Measurements from ENCODE around the gene TBX10.
"Not testable (repeated sequence)": the region's sequence is repeated elsewhere in the genome, so short reads cannot be mapped to it uniquely, and the experiment has no call there.

The TBX10 gene

DNA sequence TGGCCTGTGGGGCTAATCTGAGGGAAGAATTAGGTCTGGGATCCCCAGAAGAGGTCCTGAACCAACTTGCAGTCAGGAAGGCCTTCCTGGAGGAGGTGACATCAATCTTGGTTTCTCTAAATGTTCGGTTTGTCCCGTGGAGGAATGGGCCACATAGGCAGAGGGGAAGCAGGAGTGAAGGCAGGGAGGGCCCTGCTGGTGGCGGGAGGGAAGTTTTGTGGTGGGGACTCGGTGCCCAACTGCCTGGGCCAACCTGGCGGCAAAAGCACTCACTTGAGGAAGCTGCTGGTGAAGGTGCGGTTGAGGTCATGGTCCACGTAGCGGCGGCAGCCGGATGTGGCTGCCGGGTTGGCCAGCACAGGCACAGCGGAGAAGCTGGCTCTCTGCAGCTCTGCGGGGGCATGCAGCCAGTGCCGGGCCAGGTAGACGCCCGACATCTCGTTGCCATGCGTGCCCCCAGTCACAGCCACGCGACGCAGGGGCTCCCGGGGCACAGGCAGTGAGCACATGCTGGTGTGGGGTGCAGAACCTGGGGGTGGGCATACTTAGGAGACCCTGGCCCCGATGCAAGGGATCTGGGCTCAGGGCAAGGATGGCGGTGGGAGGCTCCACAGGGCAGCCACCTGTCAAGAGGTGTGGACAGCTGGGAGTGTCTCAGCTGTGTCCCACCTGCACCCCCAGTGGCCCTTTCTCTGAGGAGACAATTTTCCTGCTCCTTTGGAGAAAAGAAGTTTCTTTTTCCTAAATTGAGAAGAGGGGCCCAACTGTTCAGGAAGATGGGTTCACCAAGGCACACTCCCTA is 7.2 kb upstream of the TBX10 start:
- no peak for DNase-seq (ENCODE audit: low read depth in 2 of 3, low spot score in 2 of 3)

DNA sequence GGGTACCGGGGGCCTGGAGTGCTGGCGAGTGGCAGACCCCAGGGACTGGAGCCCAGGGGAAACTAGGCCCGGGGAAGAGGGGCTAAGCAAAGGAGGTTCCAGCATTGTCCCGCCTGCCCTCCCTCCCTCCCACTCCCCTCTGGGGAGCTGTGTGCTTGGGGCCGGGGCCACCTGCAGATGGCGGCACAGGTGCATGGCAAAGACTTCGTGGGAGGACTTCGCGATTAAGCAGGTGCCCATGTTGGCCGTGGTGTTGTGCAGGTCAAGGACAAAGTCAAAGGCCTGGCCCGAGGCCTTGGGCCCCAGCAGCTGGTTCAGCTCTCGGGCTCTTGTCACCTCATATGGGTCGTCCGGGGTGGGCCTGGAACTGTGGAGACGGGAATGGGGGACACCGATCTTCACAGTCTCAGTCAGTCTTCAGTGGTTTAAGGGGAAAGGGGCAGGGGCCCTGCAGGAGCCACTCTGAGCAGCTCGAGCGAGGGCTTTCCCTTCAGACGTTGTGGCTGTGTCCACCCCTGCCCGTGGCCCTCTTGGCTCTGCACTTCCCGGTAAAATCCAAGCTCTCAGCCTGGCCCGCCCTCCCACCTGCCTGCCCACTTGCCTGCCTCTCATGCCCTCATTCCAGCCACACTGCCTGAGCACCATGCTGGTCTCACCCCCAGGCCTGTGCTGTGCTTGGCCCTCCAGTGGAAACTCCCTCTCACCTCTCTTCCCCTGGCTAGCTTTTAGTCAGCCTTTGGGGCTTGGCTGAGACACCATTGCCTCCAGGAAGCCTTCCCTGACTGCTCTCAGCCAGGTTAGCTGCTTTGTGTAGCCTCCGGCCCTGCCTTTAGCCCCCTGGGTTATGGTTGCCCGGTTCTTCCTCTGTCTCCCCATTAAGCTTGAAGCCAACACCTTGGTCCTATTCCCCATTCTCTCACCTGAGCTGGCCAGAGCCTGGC is 6.2 kb upstream of the TBX10 start:
- no peak for DNase-seq (ENCODE audit: low read depth in 2 of 3, low spot score in 2 of 3)

DNA sequence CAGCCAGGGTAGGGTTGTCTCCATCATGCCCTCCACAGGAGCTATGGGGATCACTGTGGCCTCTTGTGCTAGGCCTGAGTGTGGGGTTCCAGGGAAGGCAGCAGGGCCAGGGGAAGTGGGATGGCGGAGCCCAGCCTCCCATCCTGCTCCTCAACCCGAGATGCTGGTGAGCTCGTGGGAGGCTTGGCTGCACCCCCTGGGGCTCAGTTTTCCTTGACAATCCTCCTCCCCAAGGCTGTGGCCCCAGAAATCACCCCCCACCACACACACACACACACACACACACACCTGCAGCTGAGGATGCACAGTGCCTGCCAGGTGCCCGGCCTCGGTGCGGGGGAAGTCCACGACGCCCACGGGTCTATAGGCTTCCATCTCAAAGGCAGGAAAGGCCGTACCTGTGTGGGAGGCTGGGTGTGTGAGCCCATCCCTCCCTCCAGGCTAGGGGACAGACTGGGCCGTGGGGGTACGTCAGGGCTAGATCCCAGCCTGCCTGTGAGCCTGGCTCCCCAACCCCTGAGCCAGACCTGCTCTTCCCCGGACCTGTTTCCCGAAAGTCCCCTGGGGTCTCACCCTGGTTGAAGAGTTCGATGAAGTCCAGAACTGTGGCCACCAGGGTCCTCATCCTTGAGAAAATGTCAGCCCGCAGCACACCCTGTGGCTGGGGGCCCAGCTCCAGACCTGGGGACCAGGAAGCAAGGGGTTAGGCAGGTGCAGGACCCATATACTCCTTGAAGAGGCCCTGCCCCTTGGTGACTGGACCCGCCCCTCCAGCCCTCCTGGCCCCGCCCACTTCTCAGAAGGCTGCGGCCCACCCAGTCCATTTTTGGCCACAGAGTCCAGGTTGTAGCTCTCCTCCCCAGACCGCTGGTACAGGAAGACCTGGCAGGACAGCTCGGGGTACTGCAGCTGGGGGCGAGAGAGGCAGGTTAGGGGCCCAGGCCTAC is 5.2 kb upstream of the TBX10 start:
- DNase-seq (ENCODE audit: low read depth in 2 of 3, low spot score in 2 of 3) = no peak

DNA sequence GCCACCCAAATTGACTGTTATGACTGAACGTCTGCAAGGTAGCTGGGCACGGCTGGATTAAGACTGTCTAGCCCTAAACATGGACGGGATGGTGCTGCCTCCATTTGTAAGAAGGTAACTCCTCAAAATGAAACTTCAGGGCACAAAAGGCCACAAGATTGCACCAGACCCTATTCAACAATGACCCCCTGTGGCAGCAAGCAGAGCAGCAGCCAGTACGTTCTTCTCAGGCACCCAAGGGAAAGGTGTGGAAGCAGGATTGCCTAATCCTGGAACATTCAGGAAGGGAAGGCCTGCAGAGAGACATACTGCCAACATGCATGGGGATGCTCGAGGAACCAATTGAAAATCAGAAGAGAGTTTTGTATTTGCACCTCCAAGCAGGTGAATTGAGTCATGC is 4.5 kb upstream of the TBX10 start:
- DNase-seq (ENCODE audit: low read depth in 2 of 3, low spot score in 2 of 3) = no peak

DNA sequence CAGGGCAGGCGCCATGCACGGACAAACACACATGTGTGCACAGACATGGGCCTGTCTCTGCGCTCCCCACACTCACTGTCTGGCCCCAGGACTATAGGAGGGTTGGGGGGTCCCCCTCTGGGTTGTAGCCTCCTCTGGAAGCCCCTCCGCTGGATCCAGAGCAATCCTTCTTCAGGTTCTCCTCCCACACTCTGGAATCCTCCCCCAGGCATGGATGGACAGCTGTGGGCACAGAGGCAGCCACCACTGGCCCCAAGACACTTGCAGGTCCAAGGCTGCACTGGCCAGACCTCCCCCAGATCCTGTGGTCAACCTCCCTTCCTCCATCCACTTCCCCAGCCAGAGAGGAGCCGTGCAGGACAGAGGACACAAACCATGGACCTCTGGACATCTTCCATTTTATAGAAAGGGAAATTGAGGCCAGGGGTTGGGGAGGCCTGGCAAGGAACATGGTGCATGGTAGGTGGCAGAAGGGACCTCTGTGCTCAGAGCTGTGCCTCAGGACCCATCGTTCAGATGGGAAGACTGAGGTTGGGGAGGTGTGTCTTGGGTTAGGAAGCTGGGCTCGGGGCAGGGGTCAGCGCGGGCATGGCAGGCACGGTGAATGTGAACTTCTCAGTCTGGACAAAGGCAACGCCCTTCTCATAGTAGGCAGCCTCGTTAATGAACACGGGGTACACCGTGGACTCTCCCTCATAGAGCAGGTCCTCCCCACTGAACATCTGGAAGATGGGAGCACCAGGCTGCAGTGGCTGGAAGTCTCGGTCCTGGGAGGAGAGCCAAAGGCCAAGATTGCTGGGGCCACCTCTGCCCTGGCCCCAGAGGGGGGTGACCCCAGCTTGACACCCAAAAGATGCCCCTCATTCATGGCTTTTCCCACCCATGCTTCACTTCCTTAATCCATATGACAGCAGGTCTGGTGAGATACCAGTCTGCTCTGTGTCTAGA is 2.9 kb upstream of the TBX10 start:
- no peak for DNase-seq (ENCODE audit: low read depth in 2 of 3, low spot score in 2 of 3)

DNA sequence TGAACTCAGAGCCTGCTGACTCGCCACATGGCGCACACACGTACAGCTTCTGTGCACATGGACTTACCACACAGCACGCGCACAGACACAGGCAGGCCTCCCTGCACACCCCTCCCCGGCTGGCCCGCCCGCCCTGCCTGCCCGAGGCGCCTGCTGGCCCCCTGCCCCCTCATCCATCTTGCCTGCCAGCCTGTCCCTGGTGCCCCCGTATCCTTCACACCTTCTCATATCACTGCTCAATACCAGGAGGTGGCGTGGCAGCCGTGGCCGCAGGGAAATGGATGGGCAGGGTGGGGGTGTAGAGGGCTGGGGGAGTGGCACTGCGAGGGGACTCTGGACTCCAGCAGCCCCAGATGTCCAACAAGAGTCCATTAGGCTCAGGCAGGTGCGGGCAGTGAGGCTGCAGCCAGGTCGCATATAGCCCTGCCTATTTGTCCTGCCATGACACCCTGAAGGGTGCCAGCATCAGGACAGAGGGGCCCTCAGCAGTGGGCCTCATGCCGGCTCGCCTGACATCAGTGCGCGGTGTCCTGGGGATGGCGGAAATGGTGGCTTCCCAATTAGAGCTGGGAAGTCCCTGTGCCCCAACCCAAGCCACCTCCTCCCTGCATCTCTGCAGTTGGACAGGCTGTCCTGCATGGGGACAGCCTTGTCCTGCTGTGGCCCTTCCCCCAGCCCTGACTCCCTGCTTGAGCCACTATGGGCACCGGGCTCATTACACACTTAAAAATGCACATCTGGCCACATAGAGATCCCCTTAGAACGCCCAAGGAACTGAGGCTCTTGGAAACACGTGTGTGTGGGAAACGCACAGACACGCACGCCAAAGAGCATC is 2.0 kb upstream of the TBX10 start:
- no peak for DNase-seq (ENCODE audit: low read depth in 2 of 3, low spot score in 2 of 3)

DNA sequence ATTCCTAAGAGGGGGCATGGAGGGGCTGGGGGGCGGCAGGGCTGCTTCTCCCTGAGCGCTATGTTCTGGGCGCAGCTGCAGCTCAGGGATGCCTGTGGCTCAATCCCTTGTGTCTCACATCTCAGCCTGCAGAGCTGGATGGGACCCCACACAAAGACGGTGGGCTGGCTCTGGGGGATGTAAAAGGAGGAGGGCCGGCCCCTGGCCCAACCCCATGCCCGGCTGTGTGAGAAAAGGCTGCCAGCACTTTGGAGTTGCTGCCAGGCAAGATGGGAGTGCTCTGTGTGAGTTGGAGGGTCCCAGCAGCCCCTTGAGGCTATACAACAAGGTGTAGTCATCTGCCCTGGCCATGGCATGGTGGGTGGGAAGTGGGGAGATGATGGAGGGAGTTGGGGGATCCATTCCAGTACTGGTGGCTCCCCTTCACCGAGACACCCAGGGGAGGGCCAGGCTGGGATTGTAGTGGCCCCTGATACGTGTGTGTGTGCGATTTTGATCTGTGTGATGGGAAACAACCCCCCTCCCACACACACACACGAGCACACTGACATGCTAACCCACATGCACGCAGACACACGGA is 1.3 kb upstream of the TBX10 start:
- DNase-seq (ENCODE audit: low read depth in 2 of 3, low spot score in 2 of 3) = no peak

DNA sequence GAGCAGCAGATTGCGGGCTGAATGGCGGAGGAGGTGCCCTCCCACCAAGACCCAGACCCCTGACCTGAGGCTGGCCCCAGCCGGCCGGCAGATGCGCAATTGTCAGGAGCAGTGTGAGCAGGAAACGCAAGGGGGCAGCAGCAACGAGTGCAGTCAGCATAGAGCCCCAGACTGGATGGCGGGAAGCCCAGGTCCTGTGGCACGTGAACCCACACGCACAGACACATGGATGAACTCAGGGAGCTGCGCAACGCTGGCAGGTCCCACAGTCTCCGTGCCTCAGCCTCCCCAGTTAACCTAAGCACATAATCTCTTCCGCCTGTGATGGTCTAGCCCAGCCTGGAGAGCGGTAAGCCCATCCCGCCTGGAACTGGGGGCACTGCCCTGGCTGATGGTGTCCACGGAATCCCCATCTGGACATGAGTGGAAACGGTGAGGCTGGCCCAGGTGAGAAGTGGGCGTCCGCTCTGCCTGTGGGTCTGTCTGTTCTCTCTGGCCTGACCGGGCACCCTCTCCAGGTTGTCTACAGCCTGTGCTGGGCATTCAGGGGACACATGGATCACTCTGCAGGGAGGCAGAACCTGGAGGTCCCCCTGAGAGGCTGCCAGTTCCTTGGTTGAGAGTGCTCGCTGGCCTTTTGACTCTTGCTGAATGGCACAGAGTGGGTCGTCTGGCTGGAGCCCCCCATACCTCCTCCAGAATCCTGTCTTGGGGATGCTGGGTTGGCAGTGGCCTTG is 626 bp upstream of the TBX10 start:
- no peak for DNase-seq (ENCODE audit: low read depth in 2 of 3, low spot score in 2 of 3)

DNA sequence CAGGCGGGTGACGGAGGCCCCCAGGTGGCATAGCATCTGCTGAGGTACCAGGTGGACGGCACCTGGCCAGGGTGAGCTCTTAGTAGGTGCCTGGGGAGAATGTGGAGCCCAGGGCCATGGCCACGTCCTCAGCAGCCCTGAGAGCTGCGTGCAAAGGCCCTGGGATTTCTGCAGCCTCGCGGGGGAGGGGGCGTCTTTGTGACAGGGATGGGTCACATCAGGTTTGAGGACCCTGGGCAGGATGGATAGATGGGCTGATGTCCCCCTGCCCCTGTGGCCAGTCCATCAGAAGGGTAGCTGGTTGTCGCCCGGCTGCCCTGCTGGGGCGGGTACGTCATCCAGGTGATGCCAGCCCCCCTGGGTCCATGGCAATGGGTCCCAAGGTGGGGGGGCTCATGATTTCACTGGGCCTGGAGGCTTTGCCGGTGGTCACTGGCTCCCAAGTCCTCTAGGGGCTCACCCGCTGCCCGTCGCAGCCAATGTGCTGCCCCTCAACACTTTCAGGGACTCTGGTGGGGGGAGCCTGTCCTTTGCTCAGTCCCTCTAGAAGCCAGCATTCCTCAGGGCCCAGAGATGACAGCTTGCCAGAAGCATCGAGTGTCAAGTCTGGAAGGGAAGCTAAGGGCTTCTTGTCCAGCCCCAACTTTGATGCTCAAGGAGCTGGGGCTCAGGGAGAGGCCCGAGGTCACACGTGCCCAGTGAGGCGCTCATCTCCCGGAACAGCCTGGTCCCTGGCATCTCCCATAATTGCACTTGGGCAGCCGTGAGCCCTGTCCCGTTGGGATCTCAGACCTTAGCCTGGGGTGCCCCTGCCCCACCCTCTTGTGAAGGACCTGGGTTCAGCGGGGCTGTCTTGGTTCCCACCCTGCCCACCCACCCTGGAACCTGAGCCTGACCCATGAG is 777 bp downstream of the TBX10 start:
- DNase-seq (ENCODE audit: low read depth in 2 of 3, low spot score in 2 of 3) = no peak

DNA sequence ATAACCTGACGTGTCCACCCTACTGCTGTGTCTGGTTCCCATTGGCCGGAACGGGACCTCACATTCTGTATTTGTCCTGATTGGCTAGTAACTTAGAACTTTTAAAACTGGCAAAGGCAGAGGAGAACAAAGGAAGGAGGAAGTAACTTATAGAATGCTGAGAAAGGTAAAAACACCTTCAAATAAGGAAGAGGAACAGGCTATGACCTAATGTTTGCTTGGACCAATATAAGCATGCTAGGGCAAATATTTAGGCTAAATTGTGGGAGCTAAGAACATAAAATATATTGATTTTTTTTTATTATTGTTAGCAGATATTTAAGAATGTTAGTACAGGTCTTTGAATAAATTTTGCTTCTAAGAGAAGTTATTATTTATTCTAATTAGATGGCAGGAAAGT is 2.1 kb downstream of the TBX10 start:
- not testable (repeated sequence) for DNase-seq (ENCODE audit: low read depth in 2 of 3, low spot score in 2 of 3)

DNA sequence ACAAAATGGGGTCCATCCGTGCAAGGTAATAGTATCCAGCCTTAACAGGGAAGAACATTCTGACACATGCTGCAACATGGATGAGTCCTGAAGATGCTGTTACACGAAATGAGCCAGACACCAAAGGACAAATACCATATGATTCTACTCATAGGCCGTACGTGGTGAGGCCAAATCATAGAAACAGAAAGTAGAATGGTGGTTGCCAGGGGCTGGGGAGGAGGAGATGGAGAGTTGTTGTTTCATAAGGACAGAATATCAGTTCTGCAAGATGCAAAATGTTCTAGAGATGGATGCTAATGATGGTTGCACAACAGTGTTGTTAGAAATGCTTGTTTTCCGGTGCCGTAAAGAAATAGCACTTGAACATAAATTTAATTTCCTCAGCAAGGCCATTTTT is 2.6 kb downstream of the TBX10 start:
- DNase-seq (ENCODE audit: low read depth in 2 of 3, low spot score in 2 of 3) = no peak

DNA sequence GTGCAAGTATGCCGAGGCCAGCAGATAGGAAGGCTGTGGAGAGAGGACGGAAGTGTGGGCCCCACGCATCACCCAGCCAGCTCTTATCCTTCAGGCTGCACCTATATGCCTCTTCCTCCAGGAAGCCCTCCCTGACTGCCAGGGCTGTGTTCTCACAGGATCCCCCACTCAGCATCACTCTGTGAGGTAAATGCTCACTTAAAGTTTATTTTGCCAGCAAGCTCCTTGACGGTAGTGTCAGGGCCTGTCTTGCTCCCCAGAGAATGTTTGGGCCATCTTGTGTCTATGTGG is 4.4 kb downstream of the TBX10 start:
- no peak for DNase-seq (ENCODE audit: low read depth in 2 of 3, low spot score in 2 of 3)

DNA sequence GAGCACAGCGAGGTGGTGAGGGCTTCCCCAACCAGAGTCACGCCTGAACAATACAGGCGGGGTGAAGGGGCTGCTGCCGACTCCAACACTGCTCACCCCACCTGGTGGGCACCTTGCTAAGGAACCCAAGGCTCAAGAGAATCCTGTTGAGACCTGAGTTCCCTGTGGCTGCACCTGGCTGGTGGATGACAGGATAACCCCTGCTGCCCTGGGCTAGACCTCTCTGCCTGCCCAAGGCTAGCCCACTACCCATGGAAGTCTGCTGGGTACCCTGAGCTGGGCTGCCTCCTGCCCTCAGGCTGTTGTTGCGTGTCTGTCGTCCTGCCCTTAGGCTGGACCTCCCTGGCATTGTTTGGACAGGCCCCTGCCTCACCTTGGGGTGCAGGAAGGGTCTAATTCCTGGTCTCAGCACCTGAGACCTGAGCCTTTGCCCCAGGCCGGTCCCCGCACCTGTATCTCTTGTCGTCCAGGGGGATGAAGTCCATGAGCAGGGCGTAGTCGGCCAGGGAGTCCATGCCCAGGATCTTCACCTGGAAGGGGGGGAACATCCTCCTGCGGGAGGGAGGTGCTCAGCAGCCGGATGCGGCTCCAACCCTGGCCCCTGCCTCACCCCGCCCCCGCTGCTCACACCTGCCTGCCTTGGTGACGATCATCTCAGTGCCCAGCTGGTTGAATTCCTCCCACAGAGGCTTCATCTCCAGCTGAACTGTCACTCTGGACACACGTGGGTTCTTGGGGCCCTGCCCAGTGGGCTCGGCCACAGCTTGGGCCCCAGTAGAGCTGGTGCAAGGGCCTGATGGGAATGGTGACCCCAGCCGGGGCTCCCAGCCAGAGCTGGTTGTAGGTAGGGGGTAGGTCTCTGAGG is 5.0 kb downstream of the TBX10 start:
- no peak for DNase-seq (ENCODE audit: low read depth in 2 of 3, low spot score in 2 of 3)

DNA sequence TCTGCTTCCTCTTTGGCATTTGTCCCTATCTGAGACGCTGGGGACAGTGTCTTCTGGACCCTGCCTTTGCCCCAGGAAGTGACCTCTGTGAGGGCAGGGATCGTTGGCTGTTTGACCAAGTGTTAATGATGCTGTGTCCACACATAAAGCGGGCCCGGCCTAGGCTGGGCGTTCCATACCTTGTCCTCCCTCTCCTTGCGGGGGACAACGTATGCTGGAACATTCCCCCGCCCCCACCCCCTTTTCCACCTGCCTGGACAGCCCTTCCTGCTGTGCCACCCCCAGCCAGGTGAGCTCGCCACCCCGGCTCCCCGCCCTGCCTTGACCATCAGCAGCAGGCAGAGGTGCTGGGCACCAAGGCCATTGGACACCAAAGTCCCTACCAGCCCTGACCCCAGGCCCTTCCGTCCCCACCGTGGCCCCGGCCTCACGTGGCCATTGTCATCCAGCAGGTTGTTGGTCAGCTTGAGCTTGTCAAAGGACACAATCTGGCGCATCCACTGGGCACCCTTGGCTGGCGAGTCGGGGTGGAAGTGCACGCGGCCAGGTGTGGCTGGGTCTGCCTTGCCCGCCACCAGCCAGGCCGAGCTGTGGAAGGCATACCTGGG is 5.7 kb downstream of the TBX10 start:
- DNase-seq (ENCODE audit: low read depth in 2 of 3, low spot score in 2 of 3) = no peak

DNA sequence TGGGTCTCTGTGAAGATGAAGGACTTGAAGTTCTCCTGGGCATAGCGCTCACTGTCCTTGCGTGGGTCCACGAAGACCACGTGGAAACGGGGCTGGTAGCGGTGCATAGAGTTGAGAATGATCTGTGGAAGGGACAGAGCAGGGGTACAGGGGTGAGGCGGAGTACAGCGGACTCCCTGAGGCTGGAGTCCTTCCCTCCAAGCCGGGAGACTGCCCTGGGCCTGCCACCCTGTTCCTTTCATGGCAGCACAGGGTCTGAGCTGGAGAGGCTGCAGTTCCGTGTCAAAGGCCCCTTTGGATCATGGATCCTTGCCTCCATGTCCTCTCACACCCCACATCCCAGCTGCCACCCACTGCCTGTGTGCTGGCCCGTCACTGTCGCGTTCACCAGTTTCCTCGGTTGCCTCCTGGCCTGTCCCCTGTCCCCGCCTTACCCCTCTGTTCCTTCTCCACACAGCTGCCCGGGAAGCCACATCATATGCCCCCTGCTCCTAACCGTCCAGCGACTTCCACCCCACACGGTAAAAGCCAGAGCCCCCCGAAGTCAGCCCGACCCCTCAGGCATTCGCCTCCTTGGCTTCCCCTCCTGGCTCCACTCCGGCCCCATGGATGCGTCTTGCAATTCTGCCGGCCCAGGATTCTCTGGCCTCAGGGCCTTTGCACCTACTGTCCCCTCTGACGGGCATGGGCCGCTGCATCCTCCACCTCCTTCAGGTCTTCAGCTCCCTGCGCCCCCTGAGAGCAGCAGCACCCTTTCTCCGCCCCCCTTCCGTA is 6.4 kb downstream of the TBX10 start:
- DNase-seq (ENCODE audit: low read depth in 2 of 3, low spot score in 2 of 3) = no peak
